Uterus (tissue), 2 donors: Measurements from ENCODE around the gene IL31.

Experiments used
- POLR2A ChIP-seq, 2 donors: fragments of 450-650 bp; IDR thresholded peaks; one replicate each; pipeline ENCODE4 v1.6.1; 2016; ENCODE audit warnings: antibody characterized with exemption in 2 of 2, mild to moderate bottlenecking in 1 of 2, moderate library complexity in 1 of 2
- TF ChIP-seq, protein P1 (sequence below), 4 experiments: fragments of 200-600 bp in 2 of 4; fragments of 450-650 bp in 2 of 4; sonication (generic) in 2 of 4; IDR thresholded peaks; one replicate each; pipeline ENCODE4 v1.5.1; 2016 to 2019; ENCODE audit warnings: antibody characterized with exemption in 4 of 4, mild to moderate bottlenecking in 2 of 4, moderate library complexity in 1 of 4

DNA sequence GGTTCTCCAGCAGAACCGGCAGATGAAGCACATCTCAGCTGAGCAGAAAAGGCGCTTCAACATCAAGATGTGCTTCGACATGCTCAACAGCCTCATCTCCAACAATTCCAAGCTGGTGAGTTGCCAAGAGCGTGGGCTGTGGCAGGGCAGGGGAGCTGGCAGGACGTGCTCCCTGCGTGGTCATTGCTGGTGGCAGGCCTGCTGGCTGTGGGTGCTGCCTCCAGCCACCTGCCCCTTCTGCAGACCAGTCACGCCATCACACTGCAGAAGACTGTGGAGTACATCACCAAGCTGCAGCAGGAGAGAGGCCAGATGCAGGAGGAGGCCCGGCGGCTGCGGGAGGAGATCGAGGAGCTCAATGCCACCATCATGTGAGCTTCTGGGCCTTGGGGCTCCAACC lies 35.8 kb downstream of the IL31 start:
- TF ChIP-seq, protein P1, sequence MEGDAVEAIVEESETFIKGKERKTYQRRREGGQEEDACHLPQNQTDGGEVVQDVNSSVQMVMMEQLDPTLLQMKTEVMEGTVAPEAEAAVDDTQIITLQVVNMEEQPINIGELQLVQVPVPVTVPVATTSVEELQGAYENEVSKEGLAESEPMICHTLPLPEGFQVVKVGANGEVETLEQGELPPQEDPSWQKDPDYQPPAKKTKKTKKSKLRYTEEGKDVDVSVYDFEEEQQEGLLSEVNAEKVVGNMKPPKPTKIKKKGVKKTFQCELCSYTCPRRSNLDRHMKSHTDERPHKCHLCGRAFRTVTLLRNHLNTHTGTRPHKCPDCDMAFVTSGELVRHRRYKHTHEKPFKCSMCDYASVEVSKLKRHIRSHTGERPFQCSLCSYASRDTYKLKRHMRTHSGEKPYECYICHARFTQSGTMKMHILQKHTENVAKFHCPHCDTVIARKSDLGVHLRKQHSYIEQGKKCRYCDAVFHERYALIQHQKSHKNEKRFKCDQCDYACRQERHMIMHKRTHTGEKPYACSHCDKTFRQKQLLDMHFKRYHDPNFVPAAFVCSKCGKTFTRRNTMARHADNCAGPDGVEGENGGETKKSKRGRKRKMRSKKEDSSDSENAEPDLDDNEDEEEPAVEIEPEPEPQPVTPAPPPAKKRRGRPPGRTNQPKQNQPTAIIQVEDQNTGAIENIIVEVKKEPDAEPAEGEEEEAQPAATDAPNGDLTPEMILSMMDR (IDR thresholded peaks at IDR 0.05) = no peak
- no peak for TF ChIP-seq POLR2A (IDR thresholded peaks at IDR 0.05)
